Tibial nerve (tissue), 4 donors: ENCODE data around the gene TGFB1.

Source experiments
- EP300 ChIP-seq, 2 donors: sonication (generic); formaldehyde crosslinking; IDR thresholded peaks; one replicate each; pipeline ENCODE4 v1.6.1; 2017; ENCODE audit warnings: antibody characterized with exemption in 2 of 2, mild to moderate bottlenecking in 1 of 2
- POLR2A ChIP-seq, 2 donors: fragments of 450-650 bp; IDR thresholded peaks; one replicate each; pipeline ENCODE4 v1.6.1; 2017; ENCODE audit warnings: antibody characterized with exemption in 2 of 2, mild to moderate bottlenecking in 2 of 2, moderate library complexity in 2 of 2
- TF ChIP-seq, protein P1 (sequence below), 5 experiments: fragments of 200-600 bp in 3 of 5; fragments of 450-650 bp in 2 of 5; sonication (generic) in 3 of 5; IDR thresholded peaks; one replicate each; pipeline ENCODE4 v1.5.1; 2016 to 2019; ENCODE audit warnings: antibody characterized with exemption in 5 of 5, mild to moderate bottlenecking in 3 of 5, moderate library complexity in 2 of 5

- TF ChIP-seq, protein P1, sequence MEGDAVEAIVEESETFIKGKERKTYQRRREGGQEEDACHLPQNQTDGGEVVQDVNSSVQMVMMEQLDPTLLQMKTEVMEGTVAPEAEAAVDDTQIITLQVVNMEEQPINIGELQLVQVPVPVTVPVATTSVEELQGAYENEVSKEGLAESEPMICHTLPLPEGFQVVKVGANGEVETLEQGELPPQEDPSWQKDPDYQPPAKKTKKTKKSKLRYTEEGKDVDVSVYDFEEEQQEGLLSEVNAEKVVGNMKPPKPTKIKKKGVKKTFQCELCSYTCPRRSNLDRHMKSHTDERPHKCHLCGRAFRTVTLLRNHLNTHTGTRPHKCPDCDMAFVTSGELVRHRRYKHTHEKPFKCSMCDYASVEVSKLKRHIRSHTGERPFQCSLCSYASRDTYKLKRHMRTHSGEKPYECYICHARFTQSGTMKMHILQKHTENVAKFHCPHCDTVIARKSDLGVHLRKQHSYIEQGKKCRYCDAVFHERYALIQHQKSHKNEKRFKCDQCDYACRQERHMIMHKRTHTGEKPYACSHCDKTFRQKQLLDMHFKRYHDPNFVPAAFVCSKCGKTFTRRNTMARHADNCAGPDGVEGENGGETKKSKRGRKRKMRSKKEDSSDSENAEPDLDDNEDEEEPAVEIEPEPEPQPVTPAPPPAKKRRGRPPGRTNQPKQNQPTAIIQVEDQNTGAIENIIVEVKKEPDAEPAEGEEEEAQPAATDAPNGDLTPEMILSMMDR (IDR thresholded peaks at IDR 0.05) = no peak
- no peak for TF ChIP-seq POLR2A (IDR thresholded peaks at IDR 0.05)
- TF ChIP-seq EP300 (IDR thresholded peaks at IDR 0.05) = no peak
Measured at GRCh38 chr19:41395355-41395754, 41.6 kb upstream of the TGFB1 start.
